HS-5 (cell line): ENCODE data around the gene MGAT3.
A peak's percentile ranks its signal among the peaks of the same experiment; 100 is the strongest.

Source experiments
- DNase-seq: peaks from one replicate; pipeline ENCODE4 v3.0.0-alpha.2; 2012; ENCODE audit warnings: low read depth

The MGAT3 gene

GRCh38 chr22:39530116-39530515 lies 73.3 kb downstream of the MGAT3 start:
- no peak for DNase-seq

- DNase-seq: no peak
Observed at GRCh38 chr22:39530692-39531331, 74.0 kb downstream of the MGAT3 start.

- peak; percentile 97 for DNase-seq
Observed at GRCh38 chr22:39532215-39533073, 75.6 kb downstream of the MGAT3 start, which contains the start of gene RPS19BP1. Gene RPS19BP1, minus strand, starts transcription at chr22:39532748. Its CDS starts 10 bp downstream, at chr22:39532738.

GRCh38 chr22:39534092-39534506 lies 77.3 kb downstream of the MGAT3 start:
- DNase-seq: no peak

- no peak for DNase-seq
Observed at GRCh38 chr22:39534591-39535356, 78.0 kb downstream of the MGAT3 start.

GRCh38 chr22:39535357-39535725 lies 78.5 kb downstream of the MGAT3 start:
- no peak for DNase-seq

- DNase-seq: no peak
Observed at GRCh38 chr22:39535831-39536449, 79.1 kb downstream of the MGAT3 start.

- DNase-seq: no peak
Observed at GRCh38 chr22:39536711-39537110, 79.9 kb downstream of the MGAT3 start.

GRCh38 chr22:39537975-39538374 lies 81.2 kb downstream of the MGAT3 start:
- DNase-seq: no peak
